SK-N-DZ (cell line): Measurements from ENCODE around the gene DVL1.

Experiments used
- DNase-seq: peaks from one replicate; pipeline ENCODE4 v3.0.0-alpha.2; 2015; ENCODE audit warnings: low spot score

Gene DVL1

GRCh38 chr1:1312450-1313314 is 36.5 kb downstream of the DVL1 start:
- DNase-seq, result no peak

- DNase-seq, result no peak
Observed at GRCh38 chr1:1311107-1312104, 37.8 kb downstream of the DVL1 start.

GRCh38 chr1:1310476-1311053 is 38.7 kb downstream of the DVL1 start:
- no peak for DNase-seq

- no peak for DNase-seq
Observed at GRCh38 chr1:1310109-1310385, 39.2 kb downstream of the DVL1 start.

- no peak for DNase-seq
Observed at GRCh38 chr1:1309251-1310108, 39.7 kb downstream of the DVL1 start.

GRCh38 chr1:1308756-1309250 is 40.4 kb downstream of the DVL1 start:
- DNase-seq, result no peak

GRCh38 chr1:1307923-1308755 is 41.1 kb downstream of the DVL1 start, which contains the start of the genes ACAP3 and PUSL1:
Gene ACAP3, minus strand, starts transcription at chr1:1307930. Its CDS starts 115 bp downstream, at chr1:1307815.
Gene PUSL1, plus strand, starts transcription at chr1:1308597. Its CDS starts 47 bp downstream, at chr1:1308644.
- DNase-seq, result peak; percentile 86

DNA sequence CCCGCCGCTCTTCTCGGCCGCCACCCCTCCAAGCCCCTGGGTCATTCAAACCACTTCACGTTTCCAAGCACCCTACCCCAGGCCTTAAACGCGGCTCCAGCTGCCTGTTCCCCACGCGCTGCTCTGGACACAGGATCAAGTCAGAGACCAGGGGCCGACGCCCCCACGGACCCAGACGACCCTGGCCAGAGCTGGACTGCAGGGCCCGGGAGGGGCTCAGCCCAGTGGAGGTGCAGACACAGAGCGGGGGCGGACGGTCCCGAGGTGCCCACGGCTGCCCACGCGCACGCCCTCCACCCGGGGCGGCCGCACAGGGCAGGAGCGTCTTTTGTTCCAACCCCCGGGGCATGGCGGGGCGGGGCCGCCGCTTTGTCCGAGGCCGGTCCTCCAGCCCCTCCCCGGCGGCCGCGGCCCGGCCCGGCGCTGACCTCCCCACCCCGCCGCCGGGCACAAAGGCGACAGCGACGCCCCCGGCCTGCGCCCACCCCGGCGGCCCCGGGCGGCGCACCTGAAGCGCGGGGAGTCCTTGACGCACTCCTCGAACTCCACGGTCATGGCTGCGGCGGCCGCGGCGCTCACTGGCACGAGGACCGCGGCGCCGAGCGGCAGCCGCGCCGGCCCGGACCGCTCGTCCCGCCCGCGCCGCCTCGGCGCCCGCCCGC is 41.8 kb downstream of the DVL1 start:
- DNase-seq, result no peak

GRCh38 chr1:1306661-1307260 is 42.5 kb downstream of the DVL1 start:
- no peak for DNase-seq

GRCh38 chr1:1306070-1306660 is 43.1 kb downstream of the DVL1 start:
- DNase-seq, result peak; percentile 48

DNA sequence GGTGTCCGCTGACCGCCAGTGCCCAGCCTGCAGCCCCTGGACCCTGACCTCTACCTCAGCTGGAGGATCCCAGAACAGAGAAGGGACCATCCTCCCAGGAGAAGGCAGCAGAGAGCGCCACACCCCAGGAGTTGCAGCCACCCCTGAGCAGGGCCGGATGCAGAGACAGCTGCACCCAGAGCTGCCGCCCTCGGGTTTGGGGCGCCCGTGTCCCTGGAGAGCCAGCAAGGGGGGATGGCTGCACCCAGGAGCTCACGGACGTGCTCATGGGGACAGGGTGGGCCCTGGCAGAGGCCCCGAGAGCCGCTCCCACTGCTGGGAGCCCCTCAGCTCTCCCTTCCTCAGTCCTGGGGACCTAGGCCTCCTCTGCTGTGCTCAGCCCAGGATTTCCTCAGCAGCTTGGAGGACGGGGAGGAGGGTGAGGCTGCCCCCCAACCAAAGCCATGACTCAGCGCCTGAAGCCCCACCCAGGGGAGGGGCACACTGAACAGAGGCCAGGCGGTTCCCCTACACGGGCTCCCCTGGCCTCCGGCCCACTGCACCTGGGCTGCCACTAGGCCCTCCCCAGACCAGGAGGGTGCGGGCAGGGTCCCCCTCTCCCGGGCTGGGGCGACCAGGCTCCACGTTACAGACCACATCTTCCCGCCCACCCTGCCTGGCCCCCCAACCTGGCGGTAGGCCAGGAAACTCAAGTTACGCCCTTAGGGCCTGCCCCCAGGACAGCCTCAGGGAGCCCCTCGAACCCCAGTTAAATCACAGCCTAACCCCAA is 43.7 kb downstream of the DVL1 start:
- DNase-seq, result peak; percentile 52

GRCh38 chr1:1304331-1305299 is 44.6 kb downstream of the DVL1 start:
- DNase-seq, result peak; percentile 91

DNA sequence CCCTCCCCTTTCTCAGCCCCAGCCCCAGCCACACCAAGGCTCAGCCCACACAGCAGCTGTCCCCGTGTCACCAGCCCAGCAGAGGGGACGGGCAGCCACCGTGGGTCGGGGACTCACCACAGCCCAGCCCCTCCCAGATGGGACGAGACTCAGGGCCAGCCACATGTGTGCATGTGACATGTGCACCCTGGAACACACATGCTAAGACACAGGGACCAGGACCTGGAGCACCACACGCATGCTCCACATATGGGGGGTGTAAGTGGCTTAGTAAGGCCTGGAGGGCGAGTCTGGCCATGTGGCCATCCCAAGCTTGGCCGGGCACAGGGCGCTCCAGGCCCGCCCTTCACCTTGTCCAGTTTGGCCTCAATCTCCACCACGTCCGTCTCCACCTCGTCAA is 45.5 kb downstream of the DVL1 start:
- no peak for DNase-seq

GRCh38 chr1:1302951-1303509 is 46.2 kb downstream of the DVL1 start:
- no peak for DNase-seq

DNA sequence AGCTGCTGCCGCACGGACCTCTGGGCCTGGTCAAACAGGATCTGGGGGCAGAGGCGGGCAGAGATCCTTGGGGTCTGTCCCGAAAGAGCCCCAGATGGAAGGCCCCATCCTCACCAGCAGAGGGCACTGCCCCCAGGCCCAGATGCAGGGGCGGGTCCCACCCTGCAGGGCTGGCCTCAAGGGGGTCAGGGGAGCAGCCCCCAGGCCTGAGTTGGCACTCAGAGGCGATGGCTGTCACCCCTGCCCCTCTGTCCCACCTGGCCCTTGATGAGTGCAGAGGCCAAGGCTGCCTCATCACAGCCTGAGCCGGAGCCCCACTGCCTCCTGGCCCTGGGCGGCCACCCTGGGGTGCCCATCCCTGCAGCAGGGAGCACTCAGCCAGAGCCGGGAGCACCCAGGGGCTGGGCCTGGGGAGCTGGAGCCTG is 47.2 kb downstream of the DVL1 start:
- no peak for DNase-seq

GRCh38 chr1:1300352-1300739 is 48.9 kb downstream of the DVL1 start:
- DNase-seq, result no peak
